IMR-90 (cell line): Measurements from ENCODE around the gene SLC46A1. TPM values are rescaled to one million over a fixed set of nuclear protein-coding genes. Genes with fewer than 3 reads are reported as not detected.

Experiments used
- ATAC-seq: fragments of 200-7000 bp; cut with Tn5 transposase; 2 replicates; pipeline ENCODE4 v1.9.1; 2020; ENCODE audit warnings: low read depth, mild to moderate bottlenecking, moderate library complexity
- BruUV-seq: library from RNA; stranded (reverse); fragments of 400-500 nt; replicated peaks from 2 replicates; lab custom pipeline; 2021; lab: Mats Ljungman, UMichigan
- CTCF ChIA-PET: fragments of 300-600 bp; formaldehyde crosslinking; extraction: SDS; loops from one replicate; lab custom pipeline; 2021; ENCODE audit warnings: antibody characterized with exemption; lab: Yijun Ruan, JAX
- POLR2A ChIA-PET: fragments of 300-600 bp; sonication (Branson Sonifier 250); formaldehyde crosslinking; loops from one replicate; lab custom pipeline; 2022; ENCODE audit warnings: antibody characterized with exemption; ENCODE audit not compliant: unreplicated experiment; lab: Charles Lee
- DNase-seq: peaks from one replicate; pipeline ENCODE4 v3.0.0; 2013
- H2AFZ ChIP-seq: replicated peaks from 2 replicates; pipeline ENCODE3; 2013; ENCODE audit warnings: low read length, mild to moderate bottlenecking; ENCODE audit not compliant: poor library complexity
- H2AK5ac ChIP-seq: 2 replicates; pipeline ENCODE4 v1.6.1; 2013; ENCODE audit warnings: low read depth, low read length, inconsistent platforms
- H2AK9ac ChIP-seq: replicated peaks from 2 replicates; pipeline ENCODE3; 2013; ENCODE audit warnings: mild to moderate bottlenecking, low read depth, low read length, moderate library complexity; ENCODE audit not compliant: poor library complexity
- H2BK120ac ChIP-seq: 2 replicates; pipeline ENCODE4 v1.6.1; 2013; ENCODE audit warnings: low read depth, low read length, inconsistent platforms
- H2BK15ac ChIP-seq: 3 replicates; pipeline ENCODE4 v1.6.1; 2013; ENCODE audit warnings: low read depth, low read length, inconsistent platforms
- H2BK20ac ChIP-seq: 2 replicates; pipeline ENCODE4 v1.6.1; 2013; ENCODE audit warnings: low read depth, mild to moderate bottlenecking, inconsistent platforms, low read length, moderate library complexity
- H2BK5ac ChIP-seq: 2 replicates; pipeline ENCODE4 v1.6.1; 2013; ENCODE audit warnings: mild to moderate bottlenecking, low read depth, low read length, inconsistent platforms; ENCODE audit not compliant: poor library complexity, severe bottlenecking
- H3K14ac ChIP-seq: replicated peaks from 2 replicates; pipeline ENCODE4 v1.6.1; 2013; ENCODE audit warnings: low read depth, low read length, inconsistent platforms
- H3K18ac ChIP-seq: 2 replicates; pipeline ENCODE4 v1.6.1; 2013; ENCODE audit warnings: low read depth, low read length, control low read depth
- H3K23ac ChIP-seq: 2 replicates; pipeline ENCODE4 v1.6.1; 2013; ENCODE audit warnings: low read depth, low read length, inconsistent platforms
- H3K27ac ChIP-seq: 2 replicates; pipeline ENCODE4 v1.5.1; 2013; ENCODE audit warnings: mild to moderate bottlenecking, control low read depth, low read length; ENCODE audit not compliant: insufficient read depth
- H3K27me3 ChIP-seq: 2 replicates; pipeline ENCODE4 v1.6.1; 2013; ENCODE audit warnings: low read length; ENCODE audit not compliant: control insufficient read depth, insufficient read depth
- H3K36me3 ChIP-seq: 2 replicates; pipeline ENCODE4 v1.6.1; 2013; ENCODE audit warnings: low read length, mixed read lengths; ENCODE audit not compliant: control insufficient read depth, insufficient read depth
- H3K4ac ChIP-seq: 2 replicates; pipeline ENCODE4 v1.6.1; 2013; ENCODE audit warnings: low read depth, low read length, inconsistent platforms
- H3K4me1 ChIP-seq: 2 replicates; pipeline ENCODE4 v1.6.1; 2013; ENCODE audit warnings: low read length, mixed read lengths; ENCODE audit not compliant: control insufficient read depth, insufficient read depth
- H3K4me2 ChIP-seq: 2 replicates; pipeline ENCODE4 v1.6.1; 2013; ENCODE audit warnings: low read depth, mild to moderate bottlenecking, control low read depth, low read length, moderate library complexity
- H3K4me3 ChIP-seq: 2 replicates; pipeline ENCODE4 v1.5.1; 2013; ENCODE audit warnings: low read depth, mild to moderate bottlenecking, control low read depth, low read length, moderate library complexity; ENCODE audit not compliant: insufficient read depth
- H3K56ac ChIP-seq: 2 replicates; pipeline ENCODE4 v1.6.1; 2013; ENCODE audit warnings: low read length, inconsistent platforms; ENCODE audit not compliant: insufficient read depth; ENCODE audit errors: extremely low read depth
- H3K79me1 ChIP-seq, 2 experiments: 2 replicates each; pipeline ENCODE4 v1.6.1; 2013; ENCODE audit warnings: low read length in 2 of 2, inconsistent platforms in 1 of 2, low read depth in 1 of 2
- H3K9ac ChIP-seq: 2 replicates; pipeline ENCODE4 v1.6.1; 2013; ENCODE audit warnings: low read depth, low read length, control low read depth
- H3K9me1 ChIP-seq: 2 replicates; pipeline ENCODE4 v1.6.1; 2013; ENCODE audit warnings: low read length, inconsistent platforms; ENCODE audit not compliant: insufficient read depth
- H3K9me3 ChIP-seq: 2 replicates; pipeline ENCODE4 v1.6.1; 2013; ENCODE audit warnings: low read length; ENCODE audit not compliant: control insufficient read depth, insufficient read depth
- H4K20me1 ChIP-seq: 2 replicates; pipeline ENCODE4 v1.6.1; 2013; ENCODE audit warnings: low read length, inconsistent platforms; ENCODE audit not compliant: insufficient read depth
- H4K5ac ChIP-seq: 2 replicates; pipeline ENCODE4 v1.6.1; 2013; ENCODE audit warnings: mild to moderate bottlenecking, low read depth, low read length, control low read depth
- H4K8ac ChIP-seq, 2 experiments: 2 replicates each; pipeline ENCODE4 v1.6.1; 2013; ENCODE audit warnings: low read depth in 2 of 2, low read length in 2 of 2, control low read depth in 1 of 2, inconsistent platforms in 1 of 2
- H4K91ac ChIP-seq: 2 replicates; pipeline ENCODE4 v1.6.1; 2013; ENCODE audit warnings: low read depth, low read length, inconsistent platforms; ENCODE audit not compliant: insufficient read depth
- BHLHE40 ChIP-seq: fragments of 150-350 bp; IDR thresholded peaks from 2 replicates; pipeline ENCODE4 v1.6.1; 2016; ENCODE audit warnings: mild to moderate bottlenecking, low read depth, low read length
- CEBPB ChIP-seq: IDR thresholded peaks from 2 replicates; pipeline ENCODE4 v1.6.1; 2012; ENCODE audit warnings: low read depth, low read length, improper control_type of control experiment
- CTCF ChIP-seq: conservative IDR thresholded peaks from 2 replicates; pipeline ENCODE4 v1.5.1; 2012; ENCODE audit warnings: mild to moderate bottlenecking, low read depth, low read length, improper control_type of control experiment
- ELK1 ChIP-seq: fragments of 150-350 bp; IDR thresholded peaks from 2 replicates; pipeline ENCODE4 v1.6.1; 2016; ENCODE audit warnings: low read depth, mild to moderate bottlenecking, low read length, moderate library complexity, borderline replicate concordance
- FOS ChIP-seq: fragments of 150-350 bp; IDR thresholded peaks from 2 replicates; pipeline ENCODE4 v1.6.1; 2016; ENCODE audit warnings: low read depth, low read length
- MAFK ChIP-seq: IDR thresholded peaks from 2 replicates; pipeline ENCODE4 v1.6.1; 2012; ENCODE audit warnings: low read depth, low read length, improper control_type of control experiment
- MAZ ChIP-seq: IDR thresholded peaks from 2 replicates; pipeline ENCODE4 v1.6.1; 2012; ENCODE audit warnings: low read depth, mild to moderate bottlenecking, low read length, improper control_type of control experiment, moderate library complexity, borderline replicate concordance
- MXI1 ChIP-seq: IDR thresholded peaks from 2 replicates; pipeline ENCODE4 v1.6.1; 2012; ENCODE audit warnings: low read depth, mild to moderate bottlenecking, low read length, moderate library complexity, borderline replicate concordance
- POLR2A ChIP-seq: IDR thresholded peaks from 2 replicates; pipeline ENCODE4 v1.6.1; 2012; ENCODE audit warnings: mild to moderate bottlenecking, low read depth, low read length
- RAD21 ChIP-seq: IDR thresholded peaks from 2 replicates; pipeline ENCODE4 v1.6.1; 2012; ENCODE audit warnings: low read length, improper control_type of control experiment
- SMC3 ChIP-seq: fragments of 150-350 bp; IDR thresholded peaks from 2 replicates; pipeline ENCODE4 v1.6.1; 2016; ENCODE audit warnings: low read depth, mild to moderate bottlenecking, antibody characterized with exemption, low read length, moderate library complexity
- WGBS, 2 experiments: methylation state at CpG; one replicate each; pipeline versions ENCODE4 v1.1.5 to v1.1.7; 2013; ENCODE audit warnings: missing lambda C conversion rate in 2 of 2; ENCODE audit not compliant: insufficient read length in 1 of 2; ENCODE audit errors: extremely low coverage in 2 of 2; 5-methylcytosine and 5-hydroxymethylcytosine counted together
- dilution Hi-C: fragments of 300-500 bp; cut with HindIII; formaldehyde crosslinking; loops from one replicate; pipeline ENCODE4 v1.14.3; 2018; ENCODE audit warnings: low sequenced_read_pairs; ENCODE audit not compliant: unreplicated experiment
- in situ Hi-C: fragments of 300-500 bp; cut with MboI; formaldehyde crosslinking; loops from 3 replicates; pipeline ENCODE4 v1.14.3; 2019; ENCODE audit warnings: low sequenced_read_pairs, inconsistent platforms, mixed read lengths
- intact Hi-C: fragments of 100-400 bp; cut with micrococcal nuclease; formaldehyde crosslinking; loops from 2 replicates; pipeline ENCODE4 v1.10.0; 2022
- polyA plus RNA-seq, 3 experiments: library from polyadenylated mRNA; depleted of rRNA; stranded (reverse); fragments of >200 nt; gene quantifications; 2 replicates each; pipeline ENCODE4 v1.2.3, GENCODE V29; 2012; ENCODE audit warnings: low replicate concordance in 1 of 3
- total RNA-seq: library from RNA; depleted of rRNA; stranded (reverse); fragments of >200 nt; gene quantifications from 2 replicates; pipeline ENCODE4 v1.2.3, GENCODE V29; 2012

SLC46A1 gene
- total and polyA plus RNA-seq, 2 of the 4 experiments (the other 2 are of a cell fraction) = 2.7 to 3.9 TPM

- H3K9me1 ChIP-seq = no peaks in the 10 kb centered on the region
- no peaks in the 10 kb centered on the region for H3K79me1 ChIP-seq
- no peak overlapping the region for H2AK9ac ChIP-seq
- dilution Hi-C loops = no loop called here
- no TSS peak for BruUV-seq
- H3K18ac ChIP-seq = no peak overlapping the region
- H3K9ac ChIP-seq = no peak overlapping the region
- H3K36me3 ChIP-seq = no peaks in the 10 kb centered on the region
- DNase-seq (no peak), ATAC-seq (no peak)
- no peak overlapping the region for H2BK15ac ChIP-seq
- H3K56ac ChIP-seq = no peak overlapping the region
- H3K4me1 ChIP-seq = no peaks in the 10 kb centered on the region
- H2AK5ac ChIP-seq = no peak overlapping the region
- in situ Hi-C loops = no loop called here
- no peak overlapping the region for H2AFZ ChIP-seq
- no peaks in the 10 kb centered on the region for H3K9me3 ChIP-seq
- H4K5ac ChIP-seq = no peak overlapping the region
- intact Hi-C loops = no loop called here
- H2BK20ac ChIP-seq = no peak overlapping the region
- ChIA-PET POLR2A (no interaction called here), CTCF (no interaction called here)
- no peak overlapping the region for H3K4me3 ChIP-seq
- H2BK120ac ChIP-seq = no peak overlapping the region
- H3K27ac ChIP-seq = no peak overlapping the region
- WGBS, 2 experiments = 95% methylated on average over 5 of the region's 9 CpGs; no CpG with 5 or more reads in 1 of the 2 experiments
- H2BK5ac ChIP-seq = no peak overlapping the region
- H4K20me1 ChIP-seq = no peaks in the 10 kb centered on the region
- no peak overlapping the region for H4K91ac ChIP-seq
- no peak overlapping the region for H3K23ac ChIP-seq
- no peak overlapping the region for H3K4me2 ChIP-seq
- H3K4ac ChIP-seq = no peak overlapping the region
- H3K27me3 ChIP-seq = peaks cover 17% of the 10 kb centered on the region
- no peak overlapping the region for H4K8ac ChIP-seq
- TF ChIP-seq BHLHE40 (no peak), MXI1 (no peak), FOS (no peak), SMC3 (no peak), RAD21 (no peak), POLR2A (no peak), MAFK (no peak), CTCF (no peak), MAZ (no peak), CEBPB (no peak), ELK1 (no peak)
- H3K14ac ChIP-seq = no peak overlapping the region
Observed at GRCh38 chr17:28443901-28444638, 38.1 kb upstream of the SLC46A1 start.
